Peyer's patch (tissue), 4 donors: Measurements from ENCODE around the gene EIF1B.

Source experiments
- CTCF ChIP-seq, 6 experiments: fragments of 450-650 bp in 4 of 6; fragments of 200-600 bp in 2 of 6; sonication (generic) in 1 of 6; IDR thresholded peaks; one replicate each; pipeline ENCODE4 v1.5.1; 2017 to 2019; ENCODE audit warnings: antibody characterized with exemption in 6 of 6, mild to moderate bottlenecking in 3 of 6, moderate library complexity in 1 of 6
- POLR2A ChIP-seq, 2 donors: fragments of 450-650 bp; IDR thresholded peaks; one replicate each; pipeline ENCODE4 v1.5.1; 2017; ENCODE audit warnings: antibody characterized with exemption in 2 of 2, mild to moderate bottlenecking in 2 of 2, moderate library complexity in 2 of 2

GRCh38 chr3:40294434-40294833 is 15.1 kb upstream of the EIF1B start:
- TF ChIP-seq CTCF (IDR thresholded peaks at IDR 0.05) (no peak), POLR2A (IDR thresholded peaks at IDR 0.05) (no peak)
